AG08396 (cell line): ENCODE results near the gene ZFYVE9.
"Not testable (repeated sequence)": the region's sequence is repeated elsewhere in the genome, so short reads cannot be mapped to it uniquely, and the experiment has no call there.

ENCODE experiments used
- DNase-seq: peaks from one replicate; pipeline ENCODE4 v3.0.0; 2012; ENCODE audit warnings: low spot score, mixed read lengths

The ZFYVE9 gene

GRCh38 chr1:52368383-52369172, 226.7 kb downstream of the ZFYVE9 start:
- DNase-seq = peak; percentile 71

- not testable (repeated sequence) for DNase-seq
Measured at GRCh38 chr1:52369851-52370250, 228.0 kb downstream of the ZFYVE9 start.

GRCh38 chr1:52385376-52385775, 243.5 kb downstream of the ZFYVE9 start:
- no peak for DNase-seq

- DNase-seq = no peak
Measured at GRCh38 chr1:52386458-52386857, 244.6 kb downstream of the ZFYVE9 start.

- DNase-seq = no peak
Measured at GRCh38 chr1:52393174-52393573, 251.3 kb downstream of the ZFYVE9 start.
